Psoas muscle (tissue), 8 donors: ENCODE data around the gene CUBN. TPM values are rescaled to one million over a fixed set of nuclear protein-coding genes. Genes with fewer than 3 reads are reported as not detected.

ENCODE experiments used
- ATAC-seq, 4 donors: fragments of 200-7000 bp; cut with Tn5 transposase; one replicate each; pipeline ENCODE4 v1.9.1; 2020; ENCODE audit warnings: moderate library complexity in 3 of 4, mild to moderate bottlenecking in 2 of 4
- DNase-seq, 2 donors: peaks; one replicate each; pipeline ENCODE4 v3.0.0-alpha.2; 2020
- H3K27ac ChIP-seq: fragments of 200-600 bp; one replicate; pipeline ENCODE4 v1.8.0; 2022
- H3K27me3 ChIP-seq, 3 donors: fragments of 200-600 bp in 1 of 3; one replicate each; pipeline versions ENCODE4 v1.6.1 to v1.8.0; 2013 to 2022; ENCODE audit warnings: low read length in 2 of 3, mild to moderate bottlenecking in 2 of 3, moderate library complexity in 1 of 3; ENCODE audit not compliant: insufficient read depth in 3 of 3
- H3K36me3 ChIP-seq, 2 donors: fragments of 200-600 bp in 1 of 2; one replicate each; pipeline versions ENCODE4 v1.6.1 to v1.8.0; 2013 to 2022; ENCODE audit warnings: low read depth in 1 of 2, mild to moderate bottlenecking in 1 of 2, moderate library complexity in 1 of 2; ENCODE audit not compliant: insufficient read depth in 1 of 2
- H3K4me1 ChIP-seq: fragments of 200-600 bp; one replicate; pipeline ENCODE4 v1.8.0; 2022
- H3K4me3 ChIP-seq: fragments of 200-600 bp; one replicate; pipeline ENCODE4 v1.8.0; 2022; ENCODE audit warnings: mild to moderate bottlenecking
- H3K9me3 ChIP-seq: fragments of 200-600 bp; one replicate; pipeline ENCODE4 v1.8.0; 2022
- WGBS, 3 donors: extraction: QIAGEN DNeasy Blood & Tissue Kit; methylation state at CpG; one replicate each; pipeline versions ENCODE4 v1.1.6 to v1.1.7; 2013; 5-methylcytosine and 5-hydroxymethylcytosine counted together
- intact Hi-C, 2 donors: fragments of 100-400 bp; cut with DNase I; formaldehyde crosslinking; loops; one replicate each; pipeline versions ENCODE4 v1.11.0 to v1.14.2; 2022
- polyA plus RNA-seq, 3 donors: library from polyadenylated mRNA; stranded (reverse); fragments of 200-250 nt; gene quantifications; one replicate each; pipeline ENCODE4 v1.2.3, GENCODE V29; 2013
- total RNA-seq, 4 donors: library from RNA; stranded (reverse); fragmentation: NEBNext Ultra II Directional in 2 of 4; extraction: Animal tissue kit (Norgen Biotek cat#: 25700) in 2 of 4; gene quantifications; one replicate each; pipeline versions ENCODE4 v1.2.1 to v1.2.4, GENCODE V29; 2021 to 2023
- TF ChIP-seq, protein P1 (sequence below): fragments of 200-600 bp; IDR thresholded peaks from one replicate; pipeline ENCODE4 v1.8.0; 2022; ENCODE audit warnings: antibody characterized with exemption
- donor health status: healthy with polysubstance abuse.
- donor health status: DM: no; HTN: no; CAD: no; lungs with moderate emphysema.
- donor health status: Bipolar disorder and iron deficiency.
- donor health status: healthy.
- donor health status: DM: yes; HTN: yes; CAD: no.
- donor health status: DM: no; HTN: no; CAD: no.
- donor health status: DM: no; HTN: no; CAD: no.
- donor health status: DM: yes; HTN: yes; CAD: no.

CUBN gene
- total and polyA plus RNA-seq, 7 donors, result 0.07 to 1.1 (median 0.22) TPM

DNA sequence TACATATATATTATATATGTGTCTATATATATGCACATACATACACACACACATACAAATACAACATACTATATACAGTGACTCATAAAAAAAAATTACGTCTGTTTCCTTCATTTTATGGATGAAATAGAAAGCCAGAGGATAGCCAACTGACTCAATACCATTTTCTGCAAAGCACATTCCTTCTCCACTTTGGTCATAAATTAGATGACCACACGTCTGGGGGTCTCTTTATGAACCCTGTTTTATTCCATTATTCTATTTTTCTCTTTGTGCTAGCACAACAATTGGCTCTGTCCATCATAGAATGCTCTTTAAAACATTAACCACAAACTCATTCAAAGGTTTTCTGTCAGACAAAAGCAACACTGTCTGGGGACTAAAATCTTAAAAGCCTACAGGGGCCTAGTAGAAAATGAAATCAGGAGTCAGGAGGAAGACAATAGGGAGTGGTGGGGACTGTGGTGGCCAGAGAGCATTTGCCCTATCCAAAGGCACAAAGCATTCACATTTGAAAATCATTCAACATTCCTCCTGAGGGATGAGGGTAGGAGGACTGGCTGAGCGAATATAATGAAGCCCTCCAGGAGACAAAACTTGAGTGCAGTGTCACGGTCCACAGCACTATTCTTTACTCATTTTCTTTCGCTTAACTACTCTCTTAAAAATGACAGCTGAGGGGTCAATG, 4.3 kb downstream of the CUBN start:
- TF ChIP-seq, protein P1, sequence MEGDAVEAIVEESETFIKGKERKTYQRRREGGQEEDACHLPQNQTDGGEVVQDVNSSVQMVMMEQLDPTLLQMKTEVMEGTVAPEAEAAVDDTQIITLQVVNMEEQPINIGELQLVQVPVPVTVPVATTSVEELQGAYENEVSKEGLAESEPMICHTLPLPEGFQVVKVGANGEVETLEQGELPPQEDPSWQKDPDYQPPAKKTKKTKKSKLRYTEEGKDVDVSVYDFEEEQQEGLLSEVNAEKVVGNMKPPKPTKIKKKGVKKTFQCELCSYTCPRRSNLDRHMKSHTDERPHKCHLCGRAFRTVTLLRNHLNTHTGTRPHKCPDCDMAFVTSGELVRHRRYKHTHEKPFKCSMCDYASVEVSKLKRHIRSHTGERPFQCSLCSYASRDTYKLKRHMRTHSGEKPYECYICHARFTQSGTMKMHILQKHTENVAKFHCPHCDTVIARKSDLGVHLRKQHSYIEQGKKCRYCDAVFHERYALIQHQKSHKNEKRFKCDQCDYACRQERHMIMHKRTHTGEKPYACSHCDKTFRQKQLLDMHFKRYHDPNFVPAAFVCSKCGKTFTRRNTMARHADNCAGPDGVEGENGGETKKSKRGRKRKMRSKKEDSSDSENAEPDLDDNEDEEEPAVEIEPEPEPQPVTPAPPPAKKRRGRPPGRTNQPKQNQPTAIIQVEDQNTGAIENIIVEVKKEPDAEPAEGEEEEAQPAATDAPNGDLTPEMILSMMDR, result no peak
- Histone ChIP-seq H3K27me3 (no peaks in the 10 kb centered on the region), H3K27ac (no peak overlapping the region), H3K36me3 (no peaks in the 10 kb centered on the region), H3K4me1 (no peaks in the 10 kb centered on the region), H3K9me3 (no peaks in the 10 kb centered on the region), H3K4me3 (no peak overlapping the region)
- DNase-seq (no peak), ATAC-seq (no peak)
- intact Hi-C loops, result no loop called here
- 77 to 92% (median 85%) methylated on average over 5 of the region's 5 CpGs for WGBS, 3 donors

DNA sequence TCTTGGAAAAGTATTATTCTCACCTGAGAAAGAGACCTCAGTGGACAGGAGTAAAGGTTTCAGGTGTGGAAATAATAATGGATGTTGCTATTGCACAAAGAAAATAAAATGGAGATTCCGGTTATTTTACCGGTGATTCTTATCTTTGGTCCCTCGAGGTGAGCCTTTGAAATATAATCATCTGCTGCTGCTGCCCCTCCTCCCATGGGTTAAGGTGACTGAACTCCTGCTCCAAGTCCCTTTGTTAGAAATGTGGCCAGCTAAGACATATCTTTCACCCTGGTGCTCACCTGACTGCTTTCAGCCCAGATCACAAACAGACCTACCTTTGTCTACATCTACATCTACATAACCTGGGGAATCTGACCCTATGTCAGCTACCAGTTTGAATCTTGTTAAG, 5.7 kb downstream of the CUBN start:
- 67 to 80% (median 72%) methylated on average over 3 of the region's 3 CpGs for WGBS, 3 donors
- Histone ChIP-seq H3K4me3 (no peak overlapping the region), H3K27ac (no peak overlapping the region), H3K4me1 (no peaks in the 10 kb centered on the region), H3K36me3 (no peaks in the 10 kb centered on the region), H3K9me3 (no peaks in the 10 kb centered on the region), H3K27me3 (no peaks in the 10 kb centered on the region)
- no peak for ATAC-seq
- DNase-seq, result no peak
- TF ChIP-seq, protein P1, result no peak
- intact Hi-C loops, result no loop called here

DNA sequence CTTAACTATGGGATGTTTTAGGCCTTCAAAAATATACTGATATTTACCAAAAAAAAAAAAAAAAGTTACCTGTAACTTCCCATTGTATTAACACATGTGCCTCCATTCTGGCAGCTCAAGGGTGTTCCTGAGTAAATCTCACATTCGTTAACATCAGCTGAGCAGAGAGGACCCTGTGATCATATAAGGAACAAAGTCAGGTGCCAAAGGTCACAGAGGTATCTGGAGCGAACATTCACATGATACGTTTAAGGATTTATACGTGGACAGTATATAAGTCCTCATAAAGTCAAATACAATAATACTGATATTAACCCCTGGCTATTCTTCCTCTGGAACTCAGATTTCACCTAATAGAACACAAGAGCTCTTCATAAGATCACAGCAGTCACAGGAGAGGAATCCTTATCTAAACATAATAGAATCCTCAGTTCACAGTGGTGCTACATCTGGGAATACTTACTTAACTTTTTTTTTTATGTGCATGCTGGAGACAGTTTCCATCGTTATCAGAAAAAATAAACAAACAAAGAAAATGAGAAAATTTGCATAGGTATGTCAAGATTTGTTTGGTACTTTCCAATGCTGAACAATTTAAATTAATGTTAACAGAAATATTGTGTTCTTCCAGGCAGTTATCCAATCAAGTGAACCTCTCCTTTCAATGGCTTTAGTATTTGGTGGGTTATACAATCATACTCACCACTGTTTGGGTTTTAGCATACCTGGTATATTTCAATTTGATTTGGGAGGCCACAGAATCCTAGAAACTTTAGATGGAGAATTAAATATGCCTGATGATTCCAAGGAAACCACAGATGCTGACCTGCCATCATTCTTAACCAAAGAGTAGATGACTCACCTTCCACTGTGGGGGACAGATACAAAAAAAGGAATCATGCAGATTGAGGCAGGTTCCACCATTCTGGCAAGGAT, 6.6 kb downstream of the CUBN start:
- WGBS, 3 donors, result 72 to 81% (median 72%) methylated on average over 5 of the region's 5 CpGs
- no peaks in the 10 kb centered on the region for H3K27me3 ChIP-seq
- H3K4me3 ChIP-seq, result no peak overlapping the region
- H3K9me3 ChIP-seq, result no peaks in the 10 kb centered on the region
- no peaks in the 10 kb centered on the region for H3K36me3 ChIP-seq
- H3K27ac ChIP-seq, result no peak overlapping the region
- H3K4me1 ChIP-seq, result no peaks in the 10 kb centered on the region
- ATAC-seq (no peak), DNase-seq (no peak)
- intact Hi-C loops, result no loop called here
- TF ChIP-seq, protein P1, result no peak

DNA sequence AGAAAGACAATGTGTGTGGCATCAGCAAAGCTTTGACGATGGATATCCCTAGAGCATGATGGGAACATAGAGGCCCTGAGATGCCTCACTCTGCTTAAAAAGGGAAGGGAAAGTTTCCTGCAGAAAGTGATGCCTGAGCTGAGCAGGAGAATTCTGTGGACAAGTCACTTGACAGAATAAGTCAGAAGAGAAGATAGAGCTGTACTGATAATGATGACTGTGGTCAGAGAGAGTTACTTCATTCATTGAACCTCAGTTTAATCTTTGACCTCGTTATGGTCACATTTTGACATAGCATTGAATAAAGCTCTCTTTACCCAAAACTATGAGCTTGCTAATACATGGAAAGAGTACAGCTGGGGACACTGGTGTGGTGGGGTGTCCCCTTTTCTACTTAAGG, 7.6 kb downstream of the CUBN start:
- intact Hi-C loops, result no loop called here
- H3K27me3 ChIP-seq, result no peaks in the 10 kb centered on the region
- H3K4me3 ChIP-seq, result no peak overlapping the region
- TF ChIP-seq, protein P1, result no peak
- no peak for DNase-seq
- H3K9me3 ChIP-seq, result no peaks in the 10 kb centered on the region
- 81 to 95% (median 82%) methylated on average over 2 of the region's 2 CpGs for WGBS, 3 donors
- no peak for ATAC-seq
- H3K4me1 ChIP-seq, result no peaks in the 10 kb centered on the region
- no peaks in the 10 kb centered on the region for H3K36me3 ChIP-seq
- H3K27ac ChIP-seq, result no peak overlapping the region
